Loucy (cell line): Measurements from ENCODE around the gene NXPH1.

Source experiments
- H2AFZ ChIP-seq: fragments of 200-600 bp; sonication (generic); 2 replicates; pipeline ENCODE4 v1.6.0; 2016; ENCODE audit warnings: antibody characterized with exemption, mild to moderate bottlenecking, low read length, moderate library complexity
- H3F3A ChIP-seq: fragments of 200-600 bp; 2 replicates; pipeline ENCODE4 v1.6.0; 2016; ENCODE audit warnings: antibody characterized with exemption, low read depth, mild to moderate bottlenecking
- H3K27me3 ChIP-seq: fragments of 200-600 bp; sonication (generic); 2 replicates; pipeline ENCODE4 v1.6.1; 2014; ENCODE audit warnings: low read length, mild to moderate bottlenecking; ENCODE audit not compliant: insufficient read depth, poor library complexity, severe bottlenecking
- H3K36me3 ChIP-seq: fragments of 200-600 bp; sonication (generic); 2 replicates; pipeline ENCODE4 v1.6.1; 2016; ENCODE audit warnings: low read length; ENCODE audit not compliant: insufficient read depth
- H3K4me1 ChIP-seq: fragments of 200-600 bp; sonication (generic); 2 replicates; pipeline ENCODE4 v1.5.1; 2014; ENCODE audit warnings: low read length, mild to moderate bottlenecking; ENCODE audit not compliant: insufficient read depth, poor library complexity, severe bottlenecking
- H3K4me2 ChIP-seq: fragments of 200-600 bp; sonication (generic); 2 replicates; pipeline ENCODE4 v1.6.0; 2014; ENCODE audit warnings: antibody characterized with exemption, low read length, low read depth, mild to moderate bottlenecking; ENCODE audit not compliant: poor library complexity, severe bottlenecking
- H3K4me3 ChIP-seq: fragments of 200-600 bp; sonication (generic); 2 replicates; pipeline ENCODE4 v1.5.1; 2014; ENCODE audit warnings: low read length, mild to moderate bottlenecking, mixed read lengths; ENCODE audit not compliant: poor library complexity, severe bottlenecking
- H3K79me2 ChIP-seq: fragments of 200-600 bp; sonication (generic); 2 replicates; pipeline ENCODE4 v1.6.1; 2014; ENCODE audit warnings: low read length; ENCODE audit not compliant: insufficient read depth
- H3K9ac ChIP-seq: fragments of 200-600 bp; sonication (generic); 2 replicates; pipeline ENCODE4 v1.6.0; 2014; ENCODE audit warnings: mild to moderate bottlenecking, low read depth, low read length, moderate library complexity; ENCODE audit not compliant: poor library complexity, severe bottlenecking
- H3K9me2 ChIP-seq: fragments of 200-600 bp; sonication (generic); replicated peaks from 2 replicates; pipeline ENCODE4 v1.6.1; 2016; ENCODE audit warnings: low read depth, low read length, mixed read lengths
- H3K9me3 ChIP-seq: fragments of 200-600 bp; sonication (generic); 2 replicates; pipeline ENCODE4 v1.6.1; 2014; ENCODE audit warnings: mild to moderate bottlenecking, antibody characterized with exemption, low read length, low read depth; ENCODE audit not compliant: insufficient read depth
- H4K20me1 ChIP-seq: fragments of 200-600 bp; sonication (generic); 2 replicates; pipeline ENCODE4 v1.6.0; 2014; ENCODE audit warnings: antibody characterized with exemption, low read length, mild to moderate bottlenecking; ENCODE audit not compliant: insufficient read depth, poor library complexity, severe bottlenecking
- CTCF ChIP-seq: fragments of 200-600 bp; sonication (generic); conservative IDR thresholded peaks from 2 replicates; pipeline ENCODE4 v1.5.1; 2014; ENCODE audit warnings: mild to moderate bottlenecking, antibody characterized with exemption, low read length
- EZH2phosphoT487 ChIP-seq: fragments of 200-600 bp; IDR thresholded peaks from 2 replicates; pipeline ENCODE4 v1.6.1; 2018; ENCODE audit warnings: antibody characterized with exemption, mild to moderate bottlenecking, moderate library complexity, borderline replicate concordance

The NXPH1 gene

GRCh38 chr7:8781166-8781565, 347.8 kb downstream of the NXPH1 start:
- Histone ChIP-seq H2AFZ (no peak overlapping the region), H3K4me2 (no peak overlapping the region), H3K79me2 (no peaks in the 10 kb centered on the region), H3K4me1 (no peaks in the 10 kb centered on the region), H3K36me3 (no peaks in the 10 kb centered on the region), H4K20me1 (no peaks in the 10 kb centered on the region), H3K9me3 (no peaks in the 10 kb centered on the region), H3K9me2 (no peaks in the 10 kb centered on the region), H3K4me3 (no peak overlapping the region), H3F3A (no peaks in the 10 kb centered on the region), H3K27me3 (no peaks in the 10 kb centered on the region), H3K9ac (no peak overlapping the region)
- no peak for TF ChIP-seq EZH2phosphoT487

GRCh38 chr7:8783229-8783628, 349.8 kb downstream of the NXPH1 start:
- Histone ChIP-seq H3K9me2 (no peaks in the 10 kb centered on the region), H3K79me2 (no peaks in the 10 kb centered on the region), H3K4me1 (peaks cover 3% of the 10 kb centered on the region), H3K4me3 (no peak overlapping the region), H3K9me3 (no peaks in the 10 kb centered on the region), H4K20me1 (no peaks in the 10 kb centered on the region), H3K36me3 (no peaks in the 10 kb centered on the region), H2AFZ (peak overlapping the region; percentile 48; the same call in 1 of the 2 replicates), H3F3A (no peaks in the 10 kb centered on the region), H3K27me3 (no peaks in the 10 kb centered on the region), H3K9ac (no peak overlapping the region), H3K4me2 (no peak overlapping the region)
- TF ChIP-seq CTCF, result no peak
- TF ChIP-seq EZH2phosphoT487, result no peak

GRCh38 chr7:8785081-8785480, 351.7 kb downstream of the NXPH1 start:
- H3K4me1 ChIP-seq, result peaks cover 3% of the 10 kb centered on the region
- H3K9ac ChIP-seq, result no peak overlapping the region
- no peaks in the 10 kb centered on the region for H4K20me1 ChIP-seq
- no peaks in the 10 kb centered on the region for H3K36me3 ChIP-seq
- no peak overlapping the region for H3K4me3 ChIP-seq
- H3F3A ChIP-seq, result no peaks in the 10 kb centered on the region
- H3K4me2 ChIP-seq, result no peak overlapping the region
- no peak overlapping the region for H2AFZ ChIP-seq
- H3K79me2 ChIP-seq, result no peaks in the 10 kb centered on the region
- H3K27me3 ChIP-seq, result no peaks in the 10 kb centered on the region
- H3K9me2 ChIP-seq, result no peaks in the 10 kb centered on the region
- TF ChIP-seq CTCF, result no peak; the same call in 1 of the 2 replicates
- TF ChIP-seq EZH2phosphoT487, result no peak
- H3K9me3 ChIP-seq, result no peaks in the 10 kb centered on the region

- no peaks in the 10 kb centered on the region for H3K36me3 ChIP-seq
These were observed 367.6 kb downstream of the NXPH1 start for GRCh38 chr7:8800986-8801385.

More at GRCh38 chr7:8800986-8801385, 367.6 kb downstream of the NXPH1 start:
- Histone ChIP-seq H3K9me2 (no peaks in the 10 kb centered on the region), H3K9me3 (no peaks in the 10 kb centered on the region), H3K79me2 (no peaks in the 10 kb centered on the region), H3F3A (no peaks in the 10 kb centered on the region), H3K27me3 (no peaks in the 10 kb centered on the region), H3K4me3 (no peak overlapping the region), H3K9ac (no peak overlapping the region), H4K20me1 (no peaks in the 10 kb centered on the region), H2AFZ (no peak overlapping the region), H3K4me1 (no peaks in the 10 kb centered on the region), H3K4me2 (no peak overlapping the region)
- TF ChIP-seq EZH2phosphoT487 (no peak), CTCF (no peak)
